ENCODE measurements around the gene BMP8A.

BMP8A gene

GRCh38 chr1:39573736-39574624, 82.5 kb downstream of the BMP8A start:
- DNase-seq: peak; percentile 3

GRCh38 chr1:39574646-39575045, 83.2 kb downstream of the BMP8A start:
- peak; percentile 5 for DNase-seq

Data from retina (tissue), 1 donor.